Lower leg skin (tissue), 3 donors: ENCODE data around the gene ADGRV1.
"Not testable (repeated sequence)": the region's sequence is repeated elsewhere in the genome, so short reads cannot be mapped to it uniquely, and the experiment has no call there.

Source experiments
- POLR2A ChIP-seq, 2 donors: fragments of 450-650 bp; IDR thresholded peaks; one replicate each; pipeline ENCODE4 v1.6.1; 2016 to 2017; ENCODE audit warnings: antibody characterized with exemption in 2 of 2, mild to moderate bottlenecking in 1 of 2, moderate library complexity in 1 of 2
- TF ChIP-seq, protein P1 (sequence below), 3 donors: fragments of 450-650 bp; IDR thresholded peaks; one replicate each; pipeline ENCODE4 v1.5.1; 2016; ENCODE audit warnings: antibody characterized with exemption in 3 of 3, mild to moderate bottlenecking in 3 of 3, moderate library complexity in 2 of 3

DNA sequence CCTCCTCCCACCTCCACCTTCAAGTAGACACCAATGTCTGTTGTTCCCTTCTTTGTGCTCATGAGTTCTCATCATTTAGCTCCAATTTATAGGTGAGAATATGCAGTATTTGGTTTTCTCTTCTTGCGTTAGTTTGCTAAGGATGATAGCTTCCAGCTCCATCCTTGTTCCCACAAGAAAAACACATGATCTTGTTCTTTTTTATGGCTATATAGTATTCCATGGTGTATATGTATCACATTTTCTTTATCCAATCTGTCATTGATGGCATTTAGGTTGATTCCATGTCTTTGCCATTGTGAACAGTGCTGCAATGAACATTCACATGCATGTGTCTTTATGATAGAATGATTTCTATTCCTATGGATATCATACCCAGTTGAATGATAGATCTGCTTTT, 454.3 kb downstream of the ADGRV1 start:
- TF ChIP-seq, protein P1, sequence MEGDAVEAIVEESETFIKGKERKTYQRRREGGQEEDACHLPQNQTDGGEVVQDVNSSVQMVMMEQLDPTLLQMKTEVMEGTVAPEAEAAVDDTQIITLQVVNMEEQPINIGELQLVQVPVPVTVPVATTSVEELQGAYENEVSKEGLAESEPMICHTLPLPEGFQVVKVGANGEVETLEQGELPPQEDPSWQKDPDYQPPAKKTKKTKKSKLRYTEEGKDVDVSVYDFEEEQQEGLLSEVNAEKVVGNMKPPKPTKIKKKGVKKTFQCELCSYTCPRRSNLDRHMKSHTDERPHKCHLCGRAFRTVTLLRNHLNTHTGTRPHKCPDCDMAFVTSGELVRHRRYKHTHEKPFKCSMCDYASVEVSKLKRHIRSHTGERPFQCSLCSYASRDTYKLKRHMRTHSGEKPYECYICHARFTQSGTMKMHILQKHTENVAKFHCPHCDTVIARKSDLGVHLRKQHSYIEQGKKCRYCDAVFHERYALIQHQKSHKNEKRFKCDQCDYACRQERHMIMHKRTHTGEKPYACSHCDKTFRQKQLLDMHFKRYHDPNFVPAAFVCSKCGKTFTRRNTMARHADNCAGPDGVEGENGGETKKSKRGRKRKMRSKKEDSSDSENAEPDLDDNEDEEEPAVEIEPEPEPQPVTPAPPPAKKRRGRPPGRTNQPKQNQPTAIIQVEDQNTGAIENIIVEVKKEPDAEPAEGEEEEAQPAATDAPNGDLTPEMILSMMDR (IDR thresholded peaks at IDR 0.05), result not testable (repeated sequence)
- TF ChIP-seq POLR2A (IDR thresholded peaks at IDR 0.05), result not testable (repeated sequence)
